Glomerular visceral epithelial cell (primary cell): ENCODE data around the gene RANBP17.
A peak's percentile ranks its signal among the peaks of the same experiment; 100 is the strongest.

ENCODE experiments used
- DNase-seq: peaks from one replicate; pipeline ENCODE4 v3.0.0-alpha.2; 2016; ENCODE audit errors: extremely low spot score

The RANBP17 gene

DNA sequence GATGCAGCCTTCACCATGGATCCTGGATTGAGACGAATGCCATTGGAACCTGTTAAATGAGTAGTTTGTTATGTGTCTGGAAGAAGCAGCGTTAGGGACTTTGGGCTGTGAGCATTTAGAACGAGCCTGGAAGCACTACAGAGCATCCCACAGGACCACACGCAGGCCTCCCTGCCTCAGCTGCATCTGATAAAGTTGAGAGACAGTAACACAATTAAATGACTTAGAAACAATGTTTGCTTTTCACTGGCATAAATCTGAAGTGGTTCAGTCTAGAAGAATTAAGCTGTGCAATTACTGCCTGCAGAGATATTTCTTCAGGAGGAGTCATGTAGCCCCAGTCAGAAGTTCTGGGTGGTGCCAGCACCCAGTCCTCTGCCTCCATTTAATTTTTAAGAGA is 437.4 kb downstream of the RANBP17 start:
- no peak for DNase-seq

DNA sequence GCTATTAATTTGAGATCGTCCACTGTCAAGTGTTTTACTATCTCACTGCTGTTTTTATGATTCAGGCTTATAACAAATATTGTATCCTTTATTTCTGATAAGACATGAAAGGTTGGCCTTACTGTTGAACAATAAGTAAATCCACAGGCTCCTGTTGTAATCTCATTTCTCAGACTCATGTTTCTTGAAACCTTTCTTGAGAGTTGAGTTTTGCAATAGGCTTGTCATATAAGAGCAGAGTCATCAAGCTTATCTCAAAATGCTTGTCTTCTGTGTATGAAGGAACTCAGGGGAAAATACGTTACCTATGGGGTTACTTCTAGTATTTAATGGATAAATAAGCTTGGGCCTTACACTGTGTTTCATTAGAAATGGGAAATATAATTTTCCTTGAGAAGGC is 438.0 kb downstream of the RANBP17 start:
- no peak for DNase-seq

DNA sequence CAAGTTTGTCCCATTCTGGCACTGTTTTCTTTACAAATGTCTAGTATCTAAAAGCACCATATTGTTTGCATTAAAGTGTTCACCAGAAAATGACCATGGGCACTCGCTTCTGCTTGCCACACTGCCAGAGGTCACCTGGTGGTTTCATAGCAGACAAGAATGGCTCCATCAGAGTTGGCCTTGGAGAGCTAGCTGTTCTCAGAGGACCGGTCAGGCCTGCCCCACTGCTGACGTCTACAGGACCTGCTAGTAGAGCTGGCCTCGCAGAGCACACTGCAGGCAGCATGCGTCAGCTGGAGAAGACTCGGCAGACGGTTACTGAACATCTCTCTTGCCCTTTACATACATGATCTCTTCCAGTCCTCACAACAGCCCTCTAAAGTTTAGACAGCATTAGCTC is 438.5 kb downstream of the RANBP17 start:
- no peak for DNase-seq

DNA sequence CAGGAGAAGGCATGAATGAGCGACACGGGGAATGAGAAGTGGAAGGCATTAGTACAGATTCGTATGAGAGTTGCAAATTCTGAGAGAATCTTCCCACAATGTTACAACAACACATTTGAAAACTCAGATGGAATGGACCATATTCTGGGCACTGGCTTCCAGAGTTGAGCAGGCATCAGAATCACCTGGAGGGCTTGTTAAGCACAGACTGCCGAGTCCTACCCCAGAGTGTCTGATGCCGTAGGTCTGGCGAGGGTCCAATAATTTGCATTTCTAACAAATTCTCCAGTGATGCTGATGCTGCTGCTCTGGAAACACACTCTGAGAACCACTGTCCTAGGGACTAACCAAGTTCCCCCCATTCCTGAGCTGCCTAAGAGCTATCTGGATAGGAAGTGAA is 444.3 kb downstream of the RANBP17 start:
- no peak for DNase-seq

DNA sequence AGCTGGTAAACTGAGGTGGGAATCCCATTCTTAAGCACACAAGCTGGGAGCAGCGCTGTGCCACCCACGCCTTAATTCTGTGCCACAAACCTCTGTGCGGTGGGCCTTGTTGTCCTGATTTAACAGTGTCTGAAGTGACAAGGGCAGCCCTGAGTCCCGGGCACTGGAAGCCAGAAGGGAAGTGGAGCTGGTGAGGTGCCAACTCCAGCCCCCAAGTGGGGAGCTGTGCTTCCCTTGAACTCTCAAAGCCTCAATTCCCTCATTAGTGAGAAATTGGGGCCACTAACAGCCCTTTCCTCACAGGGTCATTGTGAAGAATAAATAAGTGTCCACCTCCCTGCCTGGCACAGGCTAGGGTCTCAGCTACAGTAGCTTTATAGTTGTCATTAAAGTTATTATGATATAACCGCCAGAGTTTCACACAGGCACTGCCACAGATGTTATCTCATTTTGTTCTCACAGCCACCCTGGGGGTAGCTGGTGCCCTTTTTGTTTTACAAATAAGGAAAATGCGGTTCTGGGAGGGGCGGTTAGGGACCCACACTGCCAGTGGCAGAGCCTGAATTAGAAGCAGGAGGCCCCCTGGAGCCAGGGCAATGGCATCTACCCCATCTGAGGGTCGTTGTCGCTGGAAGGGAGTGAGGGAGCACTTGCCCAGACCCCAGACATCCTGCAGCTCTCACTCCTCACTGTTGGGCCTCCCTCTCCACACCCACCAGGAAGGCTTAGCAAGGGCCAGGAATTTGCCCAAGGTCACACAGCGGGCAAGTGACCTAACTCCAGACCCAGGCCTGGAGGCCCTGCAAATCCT is 445.2 kb downstream of the RANBP17 start:
- no peak for DNase-seq

DNA sequence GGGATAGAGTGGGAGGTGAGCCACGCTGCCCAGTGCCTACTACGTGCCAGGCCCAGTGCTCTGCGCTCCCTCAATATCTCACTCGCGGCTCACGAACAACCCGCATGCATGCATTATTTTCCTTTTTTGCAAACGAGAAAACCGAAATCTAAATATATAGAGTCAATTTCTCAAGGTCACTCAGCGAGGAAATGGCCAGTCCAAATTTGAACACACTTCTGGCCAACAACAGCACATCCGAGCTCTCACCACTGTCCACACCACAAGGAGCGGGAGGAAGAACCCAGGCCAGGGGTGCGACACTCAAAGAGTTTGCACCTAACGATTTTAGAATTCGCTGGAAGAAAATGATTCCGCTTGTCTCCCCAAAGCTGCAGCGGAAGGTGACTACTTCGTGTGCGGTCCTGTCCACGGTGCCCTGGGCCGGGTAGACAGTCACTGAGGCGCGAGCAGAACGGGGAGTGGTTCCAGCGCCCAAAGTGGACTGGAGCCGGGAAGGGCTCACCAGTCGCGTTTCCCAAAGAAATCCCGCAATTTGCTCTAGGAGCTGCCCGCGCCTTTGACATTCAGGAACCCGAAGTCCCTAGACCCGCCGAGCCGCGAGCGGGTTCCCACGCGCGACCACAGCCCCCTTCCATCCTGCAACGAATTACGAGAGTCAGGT is 446.1 kb downstream of the RANBP17 start:
- DNase-seq = no peak

DNA sequence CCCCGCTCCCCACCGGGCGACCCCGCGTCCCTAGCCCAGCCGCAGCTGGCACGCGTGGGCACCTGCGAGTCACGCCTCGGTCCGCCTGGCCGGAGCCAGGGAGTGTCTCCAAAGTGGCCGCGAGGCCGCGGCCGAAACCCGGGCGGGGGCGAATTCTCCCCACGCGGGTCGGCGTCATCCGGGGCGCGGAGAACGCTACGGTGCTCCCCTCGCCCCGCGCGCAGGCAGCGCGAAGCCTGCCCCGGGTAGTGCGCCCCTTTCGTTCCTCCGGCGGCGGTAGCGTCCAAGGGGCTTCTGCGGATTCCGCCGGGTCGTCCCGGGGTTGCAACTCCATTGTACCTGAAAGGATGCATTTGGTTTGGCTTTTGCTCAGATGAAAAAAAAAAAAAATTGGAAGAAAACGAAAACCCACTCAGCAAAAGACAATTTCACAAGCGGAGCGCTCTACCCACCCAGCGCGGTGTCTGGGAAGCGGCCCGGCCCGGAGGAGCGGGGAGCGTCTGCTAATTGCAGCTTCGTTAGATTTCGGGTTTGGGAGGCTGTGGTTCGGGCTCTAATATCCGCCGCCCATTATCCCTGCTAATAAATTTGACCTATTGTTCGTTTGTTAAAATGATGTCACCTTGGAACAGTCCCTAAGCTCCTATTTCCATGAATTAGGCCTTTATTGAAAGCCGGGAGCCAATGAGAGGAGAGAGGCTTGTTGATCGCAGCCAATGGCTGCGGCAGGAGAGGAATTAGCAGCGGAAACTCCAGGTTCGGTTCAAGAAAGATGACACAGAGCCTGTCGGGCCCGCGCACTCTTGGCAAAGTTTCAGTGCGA is 446.8 kb downstream of the RANBP17 start, which contains the start of gene TLX3:
TSS of gene TLX3 (plus strand) at position 796 of the 823 bp plus-strand sequence. CDS start 118 bp downstream, outside the sequence.
- DNase-seq = peak; percentile 73

DNA sequence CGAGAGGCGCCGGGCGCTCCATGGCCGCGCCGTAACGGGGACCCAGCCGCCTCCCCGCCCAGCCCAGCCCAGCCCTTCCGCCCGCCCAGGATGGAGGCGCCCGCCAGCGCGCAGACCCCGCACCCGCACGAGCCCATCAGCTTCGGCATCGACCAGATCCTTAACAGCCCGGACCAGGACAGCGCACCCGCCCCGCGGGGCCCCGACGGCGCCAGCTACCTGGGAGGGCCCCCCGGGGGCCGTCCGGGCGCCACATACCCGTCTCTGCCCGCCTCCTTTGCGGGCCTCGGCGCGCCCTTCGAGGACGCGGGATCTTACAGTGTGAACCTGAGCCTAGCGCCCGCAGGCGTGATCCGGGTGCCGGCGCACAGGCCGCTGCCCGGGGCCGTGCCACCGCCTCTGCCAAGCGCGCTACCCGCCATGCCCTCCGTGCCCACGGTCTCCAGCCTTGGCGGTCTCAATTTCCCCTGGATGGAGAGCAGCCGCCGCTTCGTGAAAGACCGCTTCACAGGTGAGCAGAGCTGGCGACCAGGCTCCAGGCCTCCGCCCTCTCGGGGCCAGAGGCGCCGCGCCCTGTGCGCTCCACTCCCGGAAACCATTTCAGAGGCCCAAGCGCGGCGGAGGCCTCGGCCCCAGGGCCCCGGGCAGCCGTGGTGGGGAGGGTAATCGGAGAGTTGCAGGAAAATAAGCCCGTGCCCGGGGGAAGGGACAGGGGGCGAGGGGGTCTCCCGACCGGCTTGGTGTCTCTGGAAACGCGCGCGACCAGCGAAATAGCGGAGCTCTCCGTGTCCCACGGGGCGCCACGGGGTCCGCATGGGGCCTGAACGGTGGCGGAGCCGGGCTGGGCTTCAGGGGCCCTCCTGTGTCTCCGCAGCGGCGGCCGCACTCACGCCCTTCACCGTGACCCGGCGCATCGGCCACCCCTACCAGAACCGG is 447.7 kb downstream of the RANBP17 start:
- DNase-seq = no peak

DNA sequence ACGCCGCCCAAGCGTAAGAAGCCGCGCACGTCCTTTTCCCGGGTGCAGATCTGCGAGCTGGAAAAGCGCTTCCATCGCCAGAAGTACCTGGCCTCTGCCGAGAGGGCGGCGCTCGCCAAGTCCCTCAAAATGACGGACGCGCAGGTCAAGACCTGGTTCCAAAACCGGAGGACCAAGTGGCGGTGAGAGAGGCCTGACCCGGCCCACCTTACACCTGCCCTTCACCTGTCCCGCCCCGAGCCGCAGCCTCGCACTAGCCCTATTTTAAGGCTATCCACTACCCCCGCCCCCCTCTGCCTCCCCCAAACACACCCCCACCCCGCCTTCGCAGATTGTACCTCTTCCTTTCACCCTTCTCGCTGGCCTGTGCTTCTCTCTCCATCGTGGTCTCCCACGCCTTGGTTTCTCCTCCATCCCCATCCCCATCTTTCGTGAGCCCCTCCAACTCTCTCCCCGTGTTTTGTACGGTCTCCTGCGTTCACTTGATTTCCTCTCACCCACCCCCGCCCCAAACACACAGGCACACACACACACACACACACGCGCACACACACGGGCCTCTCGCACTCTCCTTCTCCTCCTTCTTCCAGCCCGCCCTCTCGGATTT is 448.5 kb downstream of the RANBP17 start:
- no peak for DNase-seq

DNA sequence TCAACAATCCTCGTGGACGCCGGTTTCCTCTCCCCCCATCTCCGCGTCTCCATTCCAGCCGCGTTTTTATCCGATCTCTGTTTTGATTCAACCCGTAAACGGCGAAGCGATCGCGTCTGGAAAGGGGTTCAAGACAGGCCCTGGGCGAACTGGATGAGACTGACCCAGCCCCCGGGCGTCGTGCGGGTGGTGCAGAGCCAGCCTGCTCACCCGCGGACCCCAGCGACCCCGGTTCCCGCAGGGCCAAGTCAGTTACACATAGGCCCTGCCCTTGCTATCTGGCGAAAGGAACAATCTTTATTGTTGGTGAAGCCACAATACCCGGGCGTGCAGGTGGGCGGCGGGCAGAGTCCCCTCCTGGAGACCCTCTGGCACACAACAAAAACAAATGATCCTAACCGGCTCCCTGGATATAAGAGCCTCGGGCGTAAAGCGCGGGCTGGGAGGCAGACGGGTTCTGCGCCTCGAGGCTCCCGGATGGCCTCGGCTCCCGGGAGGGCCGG is 449.1 kb downstream of the RANBP17 start:
- DNase-seq = no peak

DNA sequence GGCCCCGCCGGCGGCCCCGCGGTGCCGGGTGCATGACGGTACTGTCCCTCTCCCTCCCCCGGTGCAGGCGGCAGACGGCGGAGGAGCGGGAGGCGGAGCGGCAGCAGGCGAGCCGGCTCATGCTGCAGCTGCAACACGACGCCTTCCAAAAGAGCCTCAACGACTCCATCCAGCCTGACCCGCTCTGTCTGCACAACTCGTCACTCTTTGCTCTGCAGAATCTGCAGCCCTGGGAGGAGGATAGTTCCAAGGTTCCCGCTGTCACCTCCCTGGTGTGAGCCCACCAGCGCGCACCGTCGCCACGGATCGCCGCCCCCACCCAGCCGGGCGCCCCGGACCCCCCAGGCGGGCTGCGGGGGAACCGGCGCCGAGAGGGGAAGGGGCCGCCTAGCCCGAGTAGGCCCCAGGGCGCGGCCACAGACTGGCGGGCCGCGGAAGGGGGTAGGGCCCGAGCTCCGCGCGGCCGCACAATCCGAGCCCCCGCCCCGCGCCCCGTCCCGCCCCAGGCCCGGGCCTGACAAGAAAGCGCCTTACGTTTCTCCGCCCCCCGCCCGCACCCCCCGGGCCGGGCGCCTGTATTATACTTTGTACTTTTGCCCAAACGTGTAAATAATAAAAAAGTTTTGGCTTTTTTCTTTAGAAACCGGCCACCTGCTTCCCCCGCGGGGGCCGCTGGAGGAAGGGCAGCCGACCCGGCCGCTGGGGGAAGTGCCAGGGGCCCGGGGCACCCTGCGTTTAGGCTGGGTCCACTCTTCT is 449.7 kb downstream of the RANBP17 start:
- DNase-seq = no peak

DNA sequence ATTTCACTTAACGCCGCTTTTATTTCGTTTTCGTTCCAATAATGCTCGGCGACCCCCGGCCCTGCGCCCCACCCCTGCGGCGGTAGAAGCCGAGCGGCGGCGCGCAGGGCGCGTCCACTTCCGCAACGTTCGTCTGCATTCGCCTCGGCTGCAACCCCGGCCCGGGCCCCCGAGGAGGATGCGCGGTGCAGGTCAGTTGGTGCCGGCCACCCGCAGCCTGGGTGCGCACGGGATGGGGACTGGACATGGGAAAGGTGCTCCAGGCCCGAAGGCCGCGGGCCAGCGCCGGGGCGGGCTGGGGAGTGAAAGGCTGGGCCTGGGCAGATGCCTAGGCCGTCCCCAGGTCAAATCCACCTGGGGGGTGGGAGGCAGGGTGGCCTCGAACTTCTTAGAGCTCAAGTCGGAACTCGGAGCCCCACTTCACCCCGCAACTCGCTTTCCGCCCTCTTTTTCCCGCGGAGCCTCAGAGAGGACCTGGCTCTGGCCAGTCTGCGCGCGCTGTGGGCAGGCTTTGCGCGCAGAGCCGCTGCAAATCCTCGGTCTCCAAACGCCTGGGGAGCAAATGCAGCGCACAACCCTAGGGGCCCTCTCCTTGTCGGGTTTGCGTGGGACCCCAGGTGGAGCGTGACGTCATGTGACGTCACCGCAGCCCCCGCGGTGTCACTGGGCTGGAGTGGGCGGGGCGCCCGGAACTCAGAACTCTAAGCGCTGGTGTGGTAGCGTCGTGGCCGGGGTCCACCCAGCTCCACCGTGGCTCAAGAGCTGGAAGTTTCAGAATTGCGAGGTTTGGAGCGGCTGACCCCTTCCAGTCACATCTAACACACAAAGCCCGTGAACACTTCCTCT is 450.5 kb downstream of the RANBP17 start:
- no peak for DNase-seq

DNA sequence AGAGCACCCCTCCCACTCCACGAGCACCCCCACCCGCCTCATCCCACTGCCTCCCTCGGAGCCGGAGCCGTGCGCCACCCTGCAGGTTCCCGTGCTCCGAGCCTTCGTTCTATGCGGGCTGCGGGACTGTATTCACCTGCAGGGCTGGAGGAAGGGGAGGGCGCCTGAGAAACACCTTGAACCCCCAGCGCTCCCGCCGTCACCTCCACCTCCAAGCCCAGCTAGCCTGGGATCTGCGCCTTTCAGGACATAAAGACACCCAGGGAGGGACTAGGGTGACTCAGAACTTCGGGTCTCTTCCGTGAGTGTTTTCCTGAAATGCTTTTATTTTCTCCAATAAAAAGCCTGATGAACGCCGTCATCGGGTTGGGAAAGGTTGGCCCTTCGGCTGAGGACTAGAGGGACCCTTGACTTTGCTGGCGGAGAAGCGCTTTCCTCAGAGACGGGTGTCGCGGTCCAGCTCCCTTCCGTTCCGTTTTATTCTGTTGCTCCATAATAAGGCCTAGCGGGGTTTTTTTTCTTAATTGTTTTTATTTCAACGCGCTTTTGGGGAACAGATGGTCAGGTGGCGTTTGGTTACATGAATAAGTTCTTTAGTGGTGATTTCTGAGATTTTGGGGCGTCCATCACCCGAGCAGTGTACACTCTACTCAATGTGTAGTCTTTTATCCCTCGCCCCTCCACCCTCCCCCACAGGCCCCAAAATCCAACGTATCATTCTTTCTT is 451.8 kb downstream of the RANBP17 start:
- DNase-seq = no peak

DNA sequence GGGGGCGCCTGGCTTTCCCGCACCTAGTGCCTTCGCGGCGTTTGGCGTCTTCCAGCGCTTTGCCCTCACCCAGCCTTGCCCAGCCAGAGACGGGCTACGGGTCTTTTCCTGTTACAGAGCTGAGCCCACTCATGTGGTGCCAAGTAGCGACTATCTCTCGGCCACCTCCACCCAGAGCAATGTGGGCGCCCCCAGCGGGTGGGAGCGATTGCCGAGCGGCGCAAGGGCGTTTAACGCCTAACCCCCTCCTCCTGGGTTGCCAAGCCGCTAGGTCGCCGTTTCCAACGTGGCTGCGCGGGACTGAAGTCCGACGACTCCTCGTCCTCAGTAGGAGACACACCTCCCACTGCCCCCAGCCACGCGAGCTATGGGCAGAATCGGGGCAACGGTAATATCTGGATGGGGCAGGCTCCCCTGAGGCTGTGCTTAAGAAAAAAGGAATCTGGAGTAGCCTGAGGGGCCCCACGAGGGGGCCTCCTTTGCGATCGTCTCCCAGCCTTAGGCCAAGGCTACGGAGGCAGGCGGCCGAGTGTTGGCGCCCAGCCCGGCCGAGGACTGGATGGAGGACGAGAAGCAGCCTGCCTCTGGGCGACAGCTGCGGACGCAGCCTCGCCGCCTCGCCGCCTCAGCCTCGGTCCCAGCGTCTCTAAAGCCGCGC is 453.0 kb downstream of the RANBP17 start:
- no peak for DNase-seq

DNA sequence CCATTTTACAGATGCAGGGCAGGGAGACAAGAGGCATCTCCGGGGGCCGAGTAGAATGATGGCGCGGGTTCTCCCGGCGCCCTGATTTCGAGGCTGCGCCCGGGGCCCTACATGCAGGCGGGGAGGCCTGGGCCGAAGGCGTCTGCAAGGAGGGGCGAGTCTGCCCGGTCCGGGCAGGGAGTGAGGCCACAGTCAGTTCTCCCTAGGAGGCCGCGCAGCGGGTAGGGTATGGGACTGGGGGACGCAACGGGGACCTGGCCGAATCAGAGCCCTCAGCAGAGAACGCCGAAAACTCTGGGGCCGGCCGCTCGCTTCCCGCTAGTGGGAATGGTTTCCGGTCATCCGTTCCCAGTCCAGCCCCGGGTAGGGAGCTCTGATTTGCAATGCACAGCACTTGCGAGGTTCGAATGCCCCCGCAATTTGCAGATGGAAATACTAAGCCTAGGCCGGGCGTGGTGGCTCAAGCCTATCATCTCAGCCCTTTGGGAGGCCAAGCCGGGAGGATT is 453.6 kb downstream of the RANBP17 start:
- DNase-seq = no peak

DNA sequence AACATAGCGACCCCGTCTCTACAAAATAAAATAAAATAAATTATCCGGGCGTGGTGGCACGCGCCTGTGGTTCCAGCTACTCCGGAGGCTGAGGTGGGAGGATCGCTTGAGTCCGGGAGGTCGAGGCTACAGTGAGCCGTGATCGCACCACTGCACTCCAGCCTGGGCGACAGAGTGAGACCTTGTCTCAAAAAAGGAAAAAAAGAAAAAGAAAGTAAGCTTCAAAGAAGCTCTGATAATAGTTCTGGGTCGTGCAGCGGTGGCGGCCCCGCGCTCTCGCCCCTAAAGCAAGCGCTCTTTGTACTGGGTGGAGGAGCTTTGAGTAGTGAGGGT is 454.1 kb downstream of the RANBP17 start:
- no peak for DNase-seq

DNA sequence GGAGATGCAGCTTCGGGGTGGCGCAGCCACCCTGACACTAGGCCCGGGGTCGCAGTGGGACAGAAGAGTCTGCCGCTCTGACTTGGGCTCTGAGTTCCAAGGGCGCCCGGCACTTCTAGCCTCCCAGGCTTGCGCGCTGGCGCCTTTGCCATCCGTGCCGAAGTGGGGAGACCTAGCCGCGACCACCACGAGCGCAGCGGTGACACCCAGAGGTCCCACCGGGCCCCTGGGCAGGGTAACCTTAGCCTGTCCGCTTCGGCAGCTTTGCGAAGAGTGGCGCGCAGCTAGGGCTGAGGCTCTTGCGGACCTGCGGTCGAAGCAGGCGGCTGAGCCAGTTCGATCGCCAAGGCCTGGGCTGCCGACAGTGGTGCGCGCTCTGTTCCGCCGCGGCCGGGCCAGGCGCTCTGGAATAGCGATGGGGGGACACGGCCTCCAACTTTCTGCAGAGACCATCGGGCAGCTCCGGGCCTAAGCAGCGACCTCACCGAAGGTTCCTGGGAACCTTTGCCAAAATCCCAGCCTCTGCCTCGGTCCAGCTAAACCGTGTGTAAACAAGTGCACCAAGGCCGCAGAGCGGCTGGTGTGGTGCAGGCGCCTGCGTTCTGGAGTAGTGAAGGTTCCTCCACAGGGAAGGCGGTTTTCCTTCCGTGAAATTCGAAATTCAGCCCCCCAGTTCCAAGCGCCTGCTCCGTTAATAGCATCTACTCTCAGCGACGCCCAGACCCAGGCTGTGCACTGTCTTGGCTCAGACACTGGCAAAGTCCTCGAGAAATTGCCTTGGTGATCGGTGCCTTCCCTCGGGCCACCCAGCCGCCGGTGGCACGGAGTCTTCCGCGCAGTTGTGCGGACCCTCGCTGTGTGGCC is 454.7 kb downstream of the RANBP17 start:
- no peak for DNase-seq
